Neural progenitor cell (in vitro differentiated cells): ENCODE data around the gene MAP7.

ENCODE experiments used
- EZH2phosphoT487 ChIP-seq: fragments of 200-600 bp; sonication (generic); IDR thresholded peaks from 2 replicates; pipeline ENCODE4 v1.6.1; 2017; ENCODE audit warnings: antibody characterized with exemption
- TF ChIP-seq, protein P1 (sequence below): fragments of 200-600 bp; sonication (generic); IDR thresholded peaks from 2 replicates; pipeline ENCODE4 v1.5.1; 2017; ENCODE audit warnings: antibody characterized with exemption, mild to moderate bottlenecking

GRCh38 chr6:136409597-136409996 lies 140.6 kb downstream of the MAP7 start:
- TF ChIP-seq, protein P1, sequence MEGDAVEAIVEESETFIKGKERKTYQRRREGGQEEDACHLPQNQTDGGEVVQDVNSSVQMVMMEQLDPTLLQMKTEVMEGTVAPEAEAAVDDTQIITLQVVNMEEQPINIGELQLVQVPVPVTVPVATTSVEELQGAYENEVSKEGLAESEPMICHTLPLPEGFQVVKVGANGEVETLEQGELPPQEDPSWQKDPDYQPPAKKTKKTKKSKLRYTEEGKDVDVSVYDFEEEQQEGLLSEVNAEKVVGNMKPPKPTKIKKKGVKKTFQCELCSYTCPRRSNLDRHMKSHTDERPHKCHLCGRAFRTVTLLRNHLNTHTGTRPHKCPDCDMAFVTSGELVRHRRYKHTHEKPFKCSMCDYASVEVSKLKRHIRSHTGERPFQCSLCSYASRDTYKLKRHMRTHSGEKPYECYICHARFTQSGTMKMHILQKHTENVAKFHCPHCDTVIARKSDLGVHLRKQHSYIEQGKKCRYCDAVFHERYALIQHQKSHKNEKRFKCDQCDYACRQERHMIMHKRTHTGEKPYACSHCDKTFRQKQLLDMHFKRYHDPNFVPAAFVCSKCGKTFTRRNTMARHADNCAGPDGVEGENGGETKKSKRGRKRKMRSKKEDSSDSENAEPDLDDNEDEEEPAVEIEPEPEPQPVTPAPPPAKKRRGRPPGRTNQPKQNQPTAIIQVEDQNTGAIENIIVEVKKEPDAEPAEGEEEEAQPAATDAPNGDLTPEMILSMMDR: no peak
- no peak for TF ChIP-seq EZH2phosphoT487
